ENCODE data around the gene DYRK1A. TPM values are rescaled to one million over a fixed set of nuclear protein-coding genes. Genes with fewer than 3 reads are reported as not detected.
A peak's percentile ranks its signal among the peaks of the same experiment; 100 is the strongest.

Gene DYRK1A
- polyA plus RNA-seq, 1 donor from 2014 or later, result 94.8 TPM

DNA sequence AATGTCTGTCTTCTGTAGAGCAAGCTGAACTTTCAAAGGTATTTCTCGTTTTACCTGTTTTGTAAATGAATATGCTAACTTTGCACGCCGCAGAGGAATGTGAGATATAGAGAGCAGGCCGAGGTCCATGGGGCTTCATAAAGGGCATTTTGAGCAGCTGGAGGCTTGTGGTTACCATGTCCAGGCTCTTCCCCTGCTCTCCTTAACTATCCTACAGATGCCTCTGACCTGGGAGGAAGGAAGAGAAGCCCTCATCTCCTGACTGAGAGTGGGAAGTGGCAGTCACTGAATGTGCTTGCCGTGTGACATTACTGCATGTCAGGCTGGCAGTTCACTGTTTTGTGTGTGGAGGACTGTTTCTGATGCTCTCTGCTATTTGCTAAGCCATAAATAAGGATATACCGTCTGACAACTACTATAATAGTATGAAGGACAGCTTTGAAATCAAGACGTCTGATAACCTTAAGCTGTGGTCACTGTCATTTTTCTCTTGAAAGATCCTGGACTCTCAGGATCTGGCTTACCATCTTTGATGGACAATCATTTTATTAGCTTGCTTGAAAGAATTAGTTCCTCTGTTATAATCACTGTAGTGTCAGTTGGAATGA is 92.2 kb downstream of the DYRK1A start:
- H3K27me3 ChIP-seq (ENCODE audit: insufficient read depth, low read depth, low read length), result no peaks in the 10 kb centered on the region
- TF ChIP-seq POLR2AphosphoS5 (IDR thresholded peaks at IDR 0.05), result peak; percentile 26
- peak; percentile 18 for TF ChIP-seq EP300 (conservative IDR thresholded peaks at IDR 0.05; ENCODE audit: poor library complexity, severe bottlenecking)
- TF ChIP-seq SMC3 (conservative IDR thresholded peaks at IDR 0.05; ENCODE audit: poor library complexity), result no peak
- no peak for TF ChIP-seq RAD21 (conservative IDR thresholded peaks at IDR 0.05)
- no peaks in the 10 kb centered on the region for H3F3A ChIP-seq (ENCODE audit: insufficient read depth, low read length, poor library complexity, severe bottlenecking)
- H3K36me3 ChIP-seq (ENCODE audit: insufficient read depth, low read length), result no peaks in the 10 kb centered on the region
- H3K27ac ChIP-seq (ENCODE audit: low read length), result no peak overlapping the region
- no peak overlapping the region for H3K4me2 ChIP-seq (ENCODE audit: low read length)
- H3K9me2 ChIP-seq (ENCODE audit: insufficient read depth, low read length), result no peaks in the 10 kb centered on the region
- H3K4me3 ChIP-seq (ENCODE audit: low read length), result peak overlapping the region; percentile 8
- H3K9me3 ChIP-seq (ENCODE audit: low read length), result no peaks in the 10 kb centered on the region
- H3K79me2 ChIP-seq (replicated peaks; ENCODE audit: insufficient read depth, low read length), result peaks cover 73% of the 10 kb centered on the region
- H4K20me1 ChIP-seq (ENCODE audit: insufficient read depth), result no peaks in the 10 kb centered on the region
- H3K9ac ChIP-seq (ENCODE audit: low read length), result no peak overlapping the region
- no peak overlapping the region for H2AFZ ChIP-seq (ENCODE audit: low read depth, low read length)

DNA sequence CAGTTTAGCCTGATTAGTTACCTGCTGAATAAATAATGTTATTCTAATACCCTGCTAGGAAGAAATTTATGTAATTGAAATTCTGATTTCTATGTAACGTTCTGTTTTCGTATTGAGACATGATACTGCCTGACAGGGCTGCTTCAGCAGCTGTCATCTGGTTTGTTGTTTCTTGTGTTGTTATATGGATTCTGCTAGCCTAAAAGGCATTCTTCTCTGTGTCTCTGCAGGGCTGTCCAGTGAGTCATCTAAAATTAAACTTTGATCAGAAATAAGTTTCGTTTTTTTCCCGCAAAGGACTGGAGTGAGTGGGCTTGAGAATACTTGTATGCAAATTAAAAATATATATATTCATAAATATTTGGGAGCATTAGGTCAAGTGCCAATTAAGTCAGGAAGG is 93.0 kb downstream of the DYRK1A start:
- no peaks in the 10 kb centered on the region for H4K20me1 ChIP-seq (ENCODE audit: insufficient read depth)

More for the DNA sequence above, 93.0 kb downstream of the DYRK1A start:
- no peaks in the 10 kb centered on the region for H3K9me2 ChIP-seq (ENCODE audit: insufficient read depth, low read length)
- no peaks in the 10 kb centered on the region for H3K27me3 ChIP-seq (ENCODE audit: insufficient read depth, low read depth, low read length)
- H3K9me3 ChIP-seq (ENCODE audit: low read length), result no peaks in the 10 kb centered on the region
- no peak overlapping the region for H3K4me2 ChIP-seq (ENCODE audit: low read length)
- H2AFZ ChIP-seq (ENCODE audit: low read depth, low read length), result no peak overlapping the region
- TF ChIP-seq, protein P1, sequence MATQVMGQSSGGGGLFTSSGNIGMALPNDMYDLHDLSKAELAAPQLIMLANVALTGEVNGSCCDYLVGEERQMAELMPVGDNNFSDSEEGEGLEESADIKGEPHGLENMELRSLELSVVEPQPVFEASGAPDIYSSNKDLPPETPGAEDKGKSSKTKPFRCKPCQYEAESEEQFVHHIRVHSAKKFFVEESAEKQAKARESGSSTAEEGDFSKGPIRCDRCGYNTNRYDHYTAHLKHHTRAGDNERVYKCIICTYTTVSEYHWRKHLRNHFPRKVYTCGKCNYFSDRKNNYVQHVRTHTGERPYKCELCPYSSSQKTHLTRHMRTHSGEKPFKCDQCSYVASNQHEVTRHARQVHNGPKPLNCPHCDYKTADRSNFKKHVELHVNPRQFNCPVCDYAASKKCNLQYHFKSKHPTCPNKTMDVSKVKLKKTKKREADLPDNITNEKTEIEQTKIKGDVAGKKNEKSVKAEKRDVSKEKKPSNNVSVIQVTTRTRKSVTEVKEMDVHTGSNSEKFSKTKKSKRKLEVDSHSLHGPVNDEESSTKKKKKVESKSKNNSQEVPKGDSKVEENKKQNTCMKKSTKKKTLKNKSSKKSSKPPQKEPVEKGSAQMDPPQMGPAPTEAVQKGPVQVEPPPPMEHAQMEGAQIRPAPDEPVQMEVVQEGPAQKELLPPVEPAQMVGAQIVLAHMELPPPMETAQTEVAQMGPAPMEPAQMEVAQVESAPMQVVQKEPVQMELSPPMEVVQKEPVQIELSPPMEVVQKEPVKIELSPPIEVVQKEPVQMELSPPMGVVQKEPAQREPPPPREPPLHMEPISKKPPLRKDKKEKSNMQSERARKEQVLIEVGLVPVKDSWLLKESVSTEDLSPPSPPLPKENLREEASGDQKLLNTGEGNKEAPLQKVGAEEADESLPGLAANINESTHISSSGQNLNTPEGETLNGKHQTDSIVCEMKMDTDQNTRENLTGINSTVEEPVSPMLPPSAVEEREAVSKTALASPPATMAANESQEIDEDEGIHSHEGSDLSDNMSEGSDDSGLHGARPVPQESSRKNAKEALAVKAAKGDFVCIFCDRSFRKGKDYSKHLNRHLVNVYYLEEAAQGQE (IDR thresholded peaks at IDR 0.05; ENCODE audit: borderline replicate concordance), result no peak
- TF ChIP-seq RAD21 (conservative IDR thresholded peaks at IDR 0.05) (no peak), POLR2AphosphoS5 (IDR thresholded peaks at IDR 0.05) (no peak), SMC3 (conservative IDR thresholded peaks at IDR 0.05; ENCODE audit: poor library complexity) (no peak), EZH2 (IDR thresholded peaks at IDR 0.05; ENCODE audit: borderline replicate concordance, insufficient read depth, low read length, poor library complexity, severe bottlenecking) (no peak), EP300 (conservative IDR thresholded peaks at IDR 0.05; ENCODE audit: poor library complexity, severe bottlenecking) (no peak), MXI1 (conservative IDR thresholded peaks at IDR 0.05; ENCODE audit: poor library complexity, severe bottlenecking) (no peak), TAF1 (IDR thresholded peaks at IDR 0.05; ENCODE audit: low read depth) (no peak)
- TF ChIP-seq, protein P2, sequence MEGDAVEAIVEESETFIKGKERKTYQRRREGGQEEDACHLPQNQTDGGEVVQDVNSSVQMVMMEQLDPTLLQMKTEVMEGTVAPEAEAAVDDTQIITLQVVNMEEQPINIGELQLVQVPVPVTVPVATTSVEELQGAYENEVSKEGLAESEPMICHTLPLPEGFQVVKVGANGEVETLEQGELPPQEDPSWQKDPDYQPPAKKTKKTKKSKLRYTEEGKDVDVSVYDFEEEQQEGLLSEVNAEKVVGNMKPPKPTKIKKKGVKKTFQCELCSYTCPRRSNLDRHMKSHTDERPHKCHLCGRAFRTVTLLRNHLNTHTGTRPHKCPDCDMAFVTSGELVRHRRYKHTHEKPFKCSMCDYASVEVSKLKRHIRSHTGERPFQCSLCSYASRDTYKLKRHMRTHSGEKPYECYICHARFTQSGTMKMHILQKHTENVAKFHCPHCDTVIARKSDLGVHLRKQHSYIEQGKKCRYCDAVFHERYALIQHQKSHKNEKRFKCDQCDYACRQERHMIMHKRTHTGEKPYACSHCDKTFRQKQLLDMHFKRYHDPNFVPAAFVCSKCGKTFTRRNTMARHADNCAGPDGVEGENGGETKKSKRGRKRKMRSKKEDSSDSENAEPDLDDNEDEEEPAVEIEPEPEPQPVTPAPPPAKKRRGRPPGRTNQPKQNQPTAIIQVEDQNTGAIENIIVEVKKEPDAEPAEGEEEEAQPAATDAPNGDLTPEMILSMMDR (IDR thresholded peaks at IDR 0.05; ENCODE audit: poor library complexity, severe bottlenecking), result no peak
- H3K27ac ChIP-seq (ENCODE audit: low read length), result no peak overlapping the region
- no peaks in the 10 kb centered on the region for H3K36me3 ChIP-seq (ENCODE audit: insufficient read depth, low read length)
- H3F3A ChIP-seq (ENCODE audit: insufficient read depth, low read length, poor library complexity, severe bottlenecking), result no peaks in the 10 kb centered on the region
- peaks cover 73% of the 10 kb centered on the region for H3K79me2 ChIP-seq (replicated peaks; ENCODE audit: insufficient read depth, low read length)
- H3K4me3 ChIP-seq (ENCODE audit: low read length), result no peak overlapping the region
- no peak overlapping the region for H3K9ac ChIP-seq (ENCODE audit: low read length)
